HG02588 (cell line): ENCODE results near the gene AKAP11.
"Not testable (repeated sequence)": the region's sequence is repeated elsewhere in the genome, so short reads cannot be mapped to it uniquely, and the experiment has no call there.

Experiments
- ATAC-seq: cut with Tn5 transposase; IDR thresholded peaks from one replicate; pipeline ENCODE4 v1.9.1; 2021; ENCODE audit warnings: mild to moderate bottlenecking, moderate library complexity; ENCODE audit not compliant: unreplicated experiment

Gene AKAP11

GRCh38 chr13:42272115-42272803, at the start of gene AKAP11:
Gene AKAP11, plus strand, starts transcription at chr13:42272152. Its CDS starts 14,197 bp downstream, at chr13:42286349.
- peak; percentile 22 for ATAC-seq

GRCh38 chr13:42223681-42224080, 48.3 kb upstream of the AKAP11 start:
- no peak for ATAC-seq

- no peak for ATAC-seq
These were observed 46.9 kb upstream of the AKAP11 start for GRCh38 chr13:42225051-42225450.

- not testable (repeated sequence) for ATAC-seq
These were observed 45.2 kb upstream of the AKAP11 start for GRCh38 chr13:42226759-42227158.

GRCh38 chr13:42228527-42228926, 43.4 kb upstream of the AKAP11 start:
- no peak for ATAC-seq

GRCh38 chr13:42229287-42229686, 42.7 kb upstream of the AKAP11 start:
- ATAC-seq = no peak

- ATAC-seq = no peak
These were observed 39.3 kb upstream of the AKAP11 start for GRCh38 chr13:42232671-42233070.

GRCh38 chr13:42233726-42234125, 38.2 kb upstream of the AKAP11 start:
- ATAC-seq = no peak

GRCh38 chr13:42239161-42239560, 32.8 kb upstream of the AKAP11 start:
- no peak for ATAC-seq

GRCh38 chr13:42239644-42240043, 32.3 kb upstream of the AKAP11 start:
- ATAC-seq = no peak

- no peak for ATAC-seq
These were observed 25.4 kb upstream of the AKAP11 start for GRCh38 chr13:42246541-42246940.

GRCh38 chr13:42247883-42248282, 24.1 kb upstream of the AKAP11 start:
- ATAC-seq = no peak

GRCh38 chr13:42255886-42256285, 16.1 kb upstream of the AKAP11 start:
- no peak for ATAC-seq

- no peak for ATAC-seq
These were observed 13.2 kb upstream of the AKAP11 start for GRCh38 chr13:42258747-42259146.

GRCh38 chr13:42259515-42259914, 12.4 kb upstream of the AKAP11 start:
- ATAC-seq = no peak

GRCh38 chr13:42260903-42261654, 10.9 kb upstream of the AKAP11 start:
- ATAC-seq = no peak

GRCh38 chr13:42266473-42266872, 5.5 kb upstream of the AKAP11 start:
- ATAC-seq = no peak

GRCh38 chr13:42270160-42270856, 1.6 kb upstream of the AKAP11 start:
- no peak for ATAC-seq

GRCh38 chr13:42270857-42271215, 1.1 kb upstream of the AKAP11 start:
- ATAC-seq = no peak

GRCh38 chr13:42271337-42272114, 426 bp upstream of the AKAP11 start:
- ATAC-seq = peak; percentile 82

- no peak for ATAC-seq
These were observed 838 bp downstream of the AKAP11 start for GRCh38 chr13:42272804-42273175.
